ENCODE results near the gene SGMS1. TPM values are rescaled to one million over a fixed set of nuclear protein-coding genes. Genes with fewer than 3 reads are reported as not detected.

The SGMS1 gene
- total RNA-seq, 1 donor = 68.0 TPM

- Histone ChIP-seq H3K4me2 (ENCODE audit: insufficient read depth, low read length) (no peak overlapping the region), H3K9me3 (ENCODE audit: low read depth, low read length) (no peaks in the 10 kb centered on the region), H3K27ac (ENCODE audit: low read depth, low read length) (no peak overlapping the region), H3K79me2 (ENCODE audit: insufficient read depth, low read length) (peaks cover 54% of the 10 kb centered on the region), H3K27me3 (ENCODE audit: insufficient read depth, low read length) (no peaks in the 10 kb centered on the region), H3K4me1 (ENCODE audit: insufficient read depth, low read length) (peaks cover 8% of the 10 kb centered on the region), H4K20me1 (ENCODE audit: insufficient read depth, low read length) (no peaks in the 10 kb centered on the region), H3K36me3 (ENCODE audit: insufficient read depth, low read length) (no peaks in the 10 kb centered on the region), H3K4me3 (ENCODE audit: insufficient read depth, low read length) (no peak overlapping the region), H2AFZ (ENCODE audit: low read length) (no peak overlapping the region)
- no peak for DNase-seq (ENCODE audit: insufficient read length, low spot score, missing footprints)
- TF ChIP-seq CTCF (IDR thresholded peaks at IDR 0.05; ENCODE audit: extremely low read depth, low read depth, low read length) = no peak
Measured at GRCh38 chr10:50385624-50386023, 238.1 kb downstream of the SGMS1 start.

- Histone ChIP-seq H3K79me2 (ENCODE audit: insufficient read depth, low read length) (peaks cover 57% of the 10 kb centered on the region), H3K27ac (ENCODE audit: low read depth, low read length) (no peak overlapping the region)
Measured at GRCh38 chr10:50384898-50385297, 238.9 kb downstream of the SGMS1 start.

GRCh38 chr10:50384238-50384637, 239.5 kb downstream of the SGMS1 start:
- H3K27me3 ChIP-seq (ENCODE audit: insufficient read depth, low read length) = no peaks in the 10 kb centered on the region
- no peak overlapping the region for H3K4me2 ChIP-seq (ENCODE audit: insufficient read depth, low read length)
- no peaks in the 10 kb centered on the region for H4K20me1 ChIP-seq (ENCODE audit: insufficient read depth, low read length)
- no peak for TF ChIP-seq CTCF (IDR thresholded peaks at IDR 0.05; ENCODE audit: extremely low read depth, low read depth, low read length)
- H3K36me3 ChIP-seq (ENCODE audit: insufficient read depth, low read length) = no peaks in the 10 kb centered on the region
- no peaks in the 10 kb centered on the region for H3K9me3 ChIP-seq (ENCODE audit: low read depth, low read length)
- H3K27ac ChIP-seq (ENCODE audit: low read depth, low read length) = no peak overlapping the region
- no peak overlapping the region for H3K4me3 ChIP-seq (ENCODE audit: insufficient read depth, low read length)
- peaks cover 55% of the 10 kb centered on the region for H3K79me2 ChIP-seq (ENCODE audit: insufficient read depth, low read length)
- DNase-seq (ENCODE audit: insufficient read length, low spot score, missing footprints) = no peak
- H3K4me1 ChIP-seq (ENCODE audit: insufficient read depth, low read length) = peaks cover 8% of the 10 kb centered on the region
- no peak overlapping the region for H2AFZ ChIP-seq (ENCODE audit: low read length)

More at GRCh38 chr10:50384898-50385297, 238.9 kb downstream of the SGMS1 start:
- Histone ChIP-seq H3K4me1 (ENCODE audit: insufficient read depth, low read length) (peaks cover 8% of the 10 kb centered on the region), H3K4me3 (ENCODE audit: insufficient read depth, low read length) (no peak overlapping the region), H3K9me3 (ENCODE audit: low read depth, low read length) (no peaks in the 10 kb centered on the region), H4K20me1 (ENCODE audit: insufficient read depth, low read length) (no peaks in the 10 kb centered on the region), H3K4me2 (ENCODE audit: insufficient read depth, low read length) (no peak overlapping the region), H3K36me3 (ENCODE audit: insufficient read depth, low read length) (no peaks in the 10 kb centered on the region), H3K27me3 (ENCODE audit: insufficient read depth, low read length) (no peaks in the 10 kb centered on the region), H2AFZ (ENCODE audit: low read length) (no peak overlapping the region)
- no peak for DNase-seq (ENCODE audit: insufficient read length, low spot score, missing footprints)
- TF ChIP-seq CTCF (IDR thresholded peaks at IDR 0.05; ENCODE audit: extremely low read depth, low read depth, low read length) = no peak

- Histone ChIP-seq H3K9me3 (ENCODE audit: low read depth, low read length) (no peaks in the 10 kb centered on the region), H3K4me1 (ENCODE audit: insufficient read depth, low read length) (peaks cover 8% of the 10 kb centered on the region), H3K27me3 (ENCODE audit: insufficient read depth, low read length) (no peaks in the 10 kb centered on the region), H2AFZ (ENCODE audit: low read length) (no peak overlapping the region), H3K36me3 (ENCODE audit: insufficient read depth, low read length) (no peaks in the 10 kb centered on the region), H4K20me1 (ENCODE audit: insufficient read depth, low read length) (no peaks in the 10 kb centered on the region), H3K4me2 (ENCODE audit: insufficient read depth, low read length) (no peak overlapping the region), H3K27ac (ENCODE audit: low read depth, low read length) (no peak overlapping the region), H3K4me3 (ENCODE audit: insufficient read depth, low read length) (no peak overlapping the region), H3K79me2 (ENCODE audit: insufficient read depth, low read length) (peaks cover 53% of the 10 kb centered on the region)
- no peak for TF ChIP-seq CTCF (IDR thresholded peaks at IDR 0.05; ENCODE audit: extremely low read depth, low read depth, low read length)
- no peak for DNase-seq (ENCODE audit: insufficient read length, low spot score, missing footprints)
Measured at GRCh38 chr10:50382576-50383023, 241.2 kb downstream of the SGMS1 start.
